Right ventricle myocardium inferior (tissue), 1 donor: ENCODE measurements around the gene GBGT1. TPM values are rescaled to one million over a fixed set of nuclear protein-coding genes. Genes with fewer than 3 reads are reported as not detected.
A peak's percentile ranks its signal among the peaks of the same experiment; 100 is the strongest.

ENCODE experiments used
- ATAC-seq: fragments of 200-7000 bp; cut with Tn5 transposase; one replicate; pipeline ENCODE4 v1.9.1; 2020; ENCODE audit warnings: mild to moderate bottlenecking, moderate library complexity
- DNase-seq: peaks from one replicate; pipeline ENCODE4 v3.0.0; 2021; ENCODE audit errors: missing footprints
- intact Hi-C: fragments of 100-400 bp; cut with DNase I; formaldehyde crosslinking; loops from one replicate; pipeline ENCODE4 v1.11.0; 2022
- total RNA-seq: library from RNA; stranded (reverse); fragmentation: NEBNext Ultra II Directional; extraction: Animal tissue kit (Norgen Biotek cat#: 25700); gene quantifications from one replicate; pipeline ENCODE4 v1.2.1, GENCODE V29; 2021
- donor health status: DM: no; HTN: yes; CAD: no; lungs with severe emphysema.

GBGT1 gene
- total RNA-seq, 1 donor from 2014 or later = 8.2 TPM

DNA sequence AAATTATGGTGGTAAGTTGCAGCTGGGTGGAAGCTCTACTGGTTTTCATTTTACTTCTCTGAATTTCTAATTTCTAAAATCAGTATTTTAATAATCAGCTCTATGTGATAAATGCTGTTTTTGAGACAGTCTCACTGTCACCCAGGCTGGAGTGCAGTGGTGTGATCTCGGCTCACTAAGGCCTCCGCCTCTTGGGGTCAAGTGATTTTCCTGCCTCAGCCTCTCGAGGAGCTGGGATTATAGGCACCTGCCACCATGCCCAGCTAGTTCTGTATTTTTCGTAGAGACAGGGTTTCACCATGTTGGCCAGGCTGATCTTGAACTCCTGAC is 41.1 kb downstream of the GBGT1 start:
- DNase-seq (no peak), ATAC-seq (no peak)
- intact Hi-C loops = no loop called here

DNA sequence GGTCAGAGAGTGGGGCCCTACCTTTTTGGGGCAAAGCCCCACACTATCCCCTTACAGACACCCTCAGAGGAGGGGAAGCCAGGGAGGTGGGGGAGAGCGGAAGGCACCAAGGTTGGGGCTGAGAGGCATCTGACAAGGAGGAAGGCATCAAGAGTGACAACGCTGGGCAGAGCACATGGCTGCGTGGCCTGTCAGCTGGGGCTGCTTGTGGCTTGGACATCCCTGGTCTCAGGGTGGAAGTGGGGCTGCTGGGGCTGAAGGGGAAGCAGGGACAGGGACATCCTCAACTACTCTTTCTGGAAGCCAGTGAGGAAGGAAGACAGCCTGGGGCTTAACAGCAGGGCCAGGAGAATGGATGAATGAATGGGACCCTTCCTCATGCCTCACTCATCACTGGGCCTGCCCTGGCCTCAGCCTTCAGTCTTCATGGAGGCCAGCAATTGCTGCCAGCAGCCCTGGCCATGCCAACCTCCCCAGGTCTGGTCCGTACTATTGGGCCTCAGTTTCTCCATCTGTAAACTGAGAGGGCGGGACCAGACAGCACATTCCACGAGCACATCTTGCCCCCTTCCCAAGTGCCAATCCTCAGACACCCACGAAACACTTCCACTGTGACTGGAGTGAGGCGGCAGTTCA is 41.7 kb downstream of the GBGT1 start:
- ATAC-seq (peak; percentile 0), DNase-seq (no peak)
- intact Hi-C loops = loop anchor here (2.0 kb wide), 1 partner anchor 23 kb away; no protein-coding TSS in a partner anchor

GRCh38 chr9:133121198-133121914 is 42.4 kb downstream of the GBGT1 start, which contains the start of gene RALGDS:
TSS of gene RALGDS (minus strand) at chr9:133121240. CDS start at chr9:133121154, 86 bp downstream.
- ATAC-seq (peak; percentile 86), DNase-seq (peak; percentile 95)
- intact Hi-C loops = loop anchor here (2.0 kb wide), 1 partner anchor 23 kb away; no protein-coding TSS in a partner anchor

DNA sequence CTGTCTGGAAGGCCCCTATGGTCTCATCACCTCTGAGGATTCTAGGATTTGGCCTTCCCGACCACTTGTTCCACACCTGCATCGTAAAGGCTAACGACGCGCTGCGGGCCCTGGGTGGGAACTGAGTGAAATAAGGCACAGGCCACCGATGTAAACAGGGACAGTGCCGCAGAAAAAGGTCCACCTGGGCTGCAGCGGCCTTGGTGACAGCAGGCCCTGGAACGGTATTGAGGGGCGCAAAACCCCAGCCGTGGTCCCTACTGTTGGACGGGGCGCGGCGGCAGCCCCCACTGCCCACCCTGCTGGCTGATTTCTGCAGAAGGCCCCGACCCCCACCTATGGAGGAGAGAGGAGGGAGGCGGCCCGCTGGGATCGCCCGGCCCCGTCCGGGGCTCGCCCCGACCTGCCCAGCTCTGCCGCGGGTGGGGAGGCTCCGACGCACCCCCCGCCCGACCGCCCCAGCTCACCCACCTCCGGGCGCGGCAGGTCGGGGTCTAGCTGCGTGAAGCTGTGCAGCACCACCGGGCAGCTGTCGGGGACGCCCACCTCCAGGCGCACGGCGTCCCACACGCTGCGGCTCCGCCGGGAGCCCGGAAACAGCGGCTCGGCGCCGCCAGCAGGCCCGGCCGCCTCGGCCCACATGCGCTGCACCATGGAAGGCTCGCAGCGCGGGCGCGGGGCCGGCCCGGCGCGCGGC is 43.1 kb downstream of the GBGT1 start:
- ATAC-seq = peak; percentile 4
- intact Hi-C loops = loop anchor here (2.0 kb wide), 1 partner anchor 24 kb away; no protein-coding TSS in a partner anchor

DNA sequence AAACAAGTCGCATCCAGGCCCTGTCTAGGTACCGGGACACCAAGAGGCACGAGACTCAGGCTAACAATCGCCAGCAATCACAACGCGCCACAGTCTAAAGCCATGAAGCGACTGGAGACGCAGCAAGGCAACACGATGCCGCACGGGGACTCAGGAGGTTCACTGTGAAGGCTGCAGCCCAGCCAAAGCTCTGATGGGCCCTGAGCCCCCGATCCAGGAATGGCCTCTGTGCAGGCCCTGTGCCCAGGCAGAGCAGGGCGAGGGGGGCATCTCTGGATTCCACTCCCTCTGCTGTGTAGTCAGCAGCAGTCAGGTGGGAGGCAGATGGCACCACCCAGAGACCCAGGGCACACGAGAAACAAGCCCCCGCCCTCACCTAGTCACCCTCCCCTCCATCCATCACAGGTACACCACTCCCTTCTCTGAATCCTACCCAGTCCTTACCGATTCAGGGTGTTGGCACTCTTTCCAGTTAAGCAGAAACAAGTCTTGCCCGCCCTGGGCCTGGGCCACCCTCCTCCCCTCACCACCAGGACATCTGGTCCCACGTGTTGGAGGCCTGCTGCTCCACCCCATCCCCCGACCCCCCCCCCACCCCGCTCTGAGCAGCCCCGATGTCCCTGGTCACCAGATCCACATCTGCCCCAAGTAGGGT is 43.7 kb downstream of the GBGT1 start:
- intact Hi-C loops = loop anchor here (2.0 kb wide), 2 partner anchors 15 to 25 kb away; no protein-coding TSS in a partner anchor
- DNase-seq (peak; percentile 60), ATAC-seq (no peak)

More for the DNA sequence above, 43.1 kb downstream of the GBGT1 start:
- peak; percentile 57 for DNase-seq

DNA sequence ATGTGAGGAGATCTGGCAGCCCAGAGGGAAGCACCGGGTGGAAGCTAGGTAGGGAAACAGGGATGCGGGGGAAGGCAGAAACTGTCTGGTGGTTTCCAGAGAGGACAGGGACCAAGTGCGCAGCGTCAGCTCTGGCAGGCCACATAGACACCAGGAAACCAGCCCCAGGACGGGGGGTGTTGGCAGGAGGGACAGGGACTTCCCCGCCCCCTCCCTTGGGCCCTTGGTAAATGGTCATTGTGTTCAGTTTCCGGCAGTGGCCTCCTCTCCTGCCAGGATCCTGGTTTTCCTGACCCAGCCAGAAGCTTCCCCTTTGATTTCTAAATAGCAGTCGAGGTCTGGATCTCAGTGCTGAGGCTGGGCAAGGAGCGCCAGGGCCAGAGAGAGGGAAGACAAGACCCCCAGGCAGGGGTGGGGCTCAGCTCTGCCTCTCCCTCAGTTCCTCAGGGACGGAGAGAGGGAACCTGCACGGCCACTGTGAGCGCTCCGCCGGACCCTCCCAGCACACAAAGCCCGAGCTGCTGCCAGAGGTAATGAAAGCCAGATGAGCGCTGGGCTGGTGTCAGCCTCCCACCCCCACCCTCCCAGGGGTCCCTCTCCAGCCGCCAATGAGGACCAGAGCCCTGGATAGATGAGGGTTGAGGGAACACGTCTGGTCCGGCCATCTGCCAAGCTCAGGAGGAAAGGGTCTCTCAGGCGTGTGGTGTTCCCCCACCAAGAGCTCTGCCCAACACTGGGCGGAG is 44.4 kb downstream of the GBGT1 start:
- DNase-seq = peak; percentile 75
- ATAC-seq = no peak

GRCh38 chr9:133118568-133118967 is 45.1 kb downstream of the GBGT1 start:
- no peak for ATAC-seq
- DNase-seq = peak; percentile 39
- intact Hi-C loops = loop anchor here (2.0 kb wide), 1 partner anchor 16 kb away; no protein-coding TSS in a partner anchor

More for the DNA sequence above, 44.4 kb downstream of the GBGT1 start:
- intact Hi-C loops = loop anchor here (2.0 kb wide), 1 partner anchor 16 kb away; no protein-coding TSS in a partner anchor

- intact Hi-C loops = loop anchor here (2.0 kb wide), 1 partner anchor 17 kb away; no protein-coding TSS in a partner anchor
- DNase-seq (peak; percentile 4), ATAC-seq (no peak)
These were observed 45.6 kb downstream of the GBGT1 start for GRCh38 chr9:133118179-133118520.

- intact Hi-C loops = loop anchor here (2.0 kb wide), 1 partner anchor 17 kb away; no protein-coding TSS in a partner anchor
- ATAC-seq = no peak
- DNase-seq = peak; percentile 79
These were observed 46.2 kb downstream of the GBGT1 start for GRCh38 chr9:133117271-133118178.

- intact Hi-C loops = no loop called here
- peak; percentile 56 for DNase-seq
- no peak for ATAC-seq
These were observed 47.1 kb downstream of the GBGT1 start for GRCh38 chr9:133116346-133117231.

GRCh38 chr9:133115604-133116345 is 47.9 kb downstream of the GBGT1 start:
- ATAC-seq (no peak), DNase-seq (peak; percentile 45)
- intact Hi-C loops = no loop called here

- peak; percentile 3 for ATAC-seq
- peak; percentile 67 for DNase-seq
- intact Hi-C loops = no loop called here
These were observed 48.7 kb downstream of the GBGT1 start for GRCh38 chr9:133114886-133115603.

GRCh38 chr9:133113949-133114885 is 49.5 kb downstream of the GBGT1 start:
- DNase-seq (peak; percentile 78), ATAC-seq (peak; percentile 62)
- intact Hi-C loops = no loop called here
